SKM-1 (cell line): ENCODE data around the gene NARS2.

Source experiments
- DNase-seq: peaks from one replicate; lab custom pipeline; 2025; ENCODE audit not compliant: unreplicated experiment; lab: John Stamatoyannopoulos, UW

NARS2 gene

GRCh38 chr11:78446210-78446609 is 128.5 kb downstream of the NARS2 start:
- no peak for DNase-seq

GRCh38 chr11:78444726-78445125 is 129.9 kb downstream of the NARS2 start:
- DNase-seq, result no peak

GRCh38 chr11:78441956-78442355 is 132.7 kb downstream of the NARS2 start:
- no peak for DNase-seq

GRCh38 chr11:78438298-78438975 is 136.2 kb downstream of the NARS2 start:
- DNase-seq, result no peak

- DNase-seq, result no peak
Measured at GRCh38 chr11:78432956-78433355, 141.7 kb downstream of the NARS2 start.

GRCh38 chr11:78432058-78432515 is 142.6 kb downstream of the NARS2 start:
- DNase-seq, result no peak

- DNase-seq, result no peak
Measured at GRCh38 chr11:78429660-78430059, 145.0 kb downstream of the NARS2 start.

- no peak for DNase-seq
Measured at GRCh38 chr11:78429209-78429608, 145.5 kb downstream of the NARS2 start.

GRCh38 chr11:78428773-78429172 is 145.9 kb downstream of the NARS2 start:
- DNase-seq, result no peak

GRCh38 chr11:78428266-78428636 is 146.4 kb downstream of the NARS2 start:
- no peak for DNase-seq

- no peak for DNase-seq
Measured at GRCh38 chr11:78427615-78428265, 146.9 kb downstream of the NARS2 start.

- DNase-seq, result no peak
Measured at GRCh38 chr11:78426845-78427244, 147.8 kb downstream of the NARS2 start.

GRCh38 chr11:78425399-78426070 is 149.1 kb downstream of the NARS2 start:
- DNase-seq, result no peak

GRCh38 chr11:78424334-78425270 is 150.1 kb downstream of the NARS2 start:
- peak; percentile 45 for DNase-seq

GRCh38 chr11:78423241-78423640 is 151.4 kb downstream of the NARS2 start:
- DNase-seq, result no peak

GRCh38 chr11:78420796-78421209 is 153.9 kb downstream of the NARS2 start:
- no peak for DNase-seq

GRCh38 chr11:78420255-78420764 is 154.4 kb downstream of the NARS2 start:
- DNase-seq, result no peak

- no peak for DNase-seq
Measured at GRCh38 chr11:78419327-78419726, 155.3 kb downstream of the NARS2 start.

- no peak for DNase-seq
Measured at GRCh38 chr11:78418584-78419211, 156.0 kb downstream of the NARS2 start.

- no peak for DNase-seq
Measured at GRCh38 chr11:78417888-78418583, 156.6 kb downstream of the NARS2 start.
